GM23338 (cell line): ENCODE data around the gene RHOV. TPM values are rescaled to one million over a fixed set of nuclear protein-coding genes. Genes with fewer than 3 reads are reported as not detected.

Source experiments
- ATAC-seq: fragments of 200-7000 bp; cut with Tn5 transposase; 3 replicates; pipeline ENCODE4 v1.9.1; 2020
- DNase-seq: peaks from one replicate; pipeline ENCODE4 v3.0.0-alpha.2; 2015; ENCODE audit warnings: low spot score
- H2AFZ ChIP-seq: fragments of 200-600 bp; sonication (generic); 2 replicates; pipeline ENCODE4 v1.8.0; 2016; ENCODE audit warnings: antibody characterized with exemption, mild to moderate bottlenecking, moderate library complexity
- H3F3A ChIP-seq: fragments of 200-600 bp; sonication (generic); replicated peaks from 2 replicates; pipeline ENCODE4 v1.8.0; 2017; ENCODE audit warnings: antibody characterized with exemption, mixed run types, low read depth
- H3K27ac ChIP-seq: fragments of 200-600 bp; sonication (generic); 2 replicates; pipeline ENCODE4 v1.6.1; 2016; ENCODE audit warnings: low read depth
- H3K27me3 ChIP-seq: fragments of 200-600 bp; sonication (generic); 2 replicates; pipeline ENCODE4 v1.8.0; 2016; ENCODE audit warnings: mild to moderate bottlenecking, mixed run types, moderate library complexity; ENCODE audit not compliant: insufficient read depth
- H3K36me3 ChIP-seq: fragments of 200-600 bp; sonication (generic); 2 replicates; pipeline ENCODE4 v1.8.0; 2016; ENCODE audit warnings: mild to moderate bottlenecking; ENCODE audit not compliant: insufficient read depth
- H3K4me1 ChIP-seq: fragments of 200-600 bp; sonication (generic); 2 replicates; pipeline ENCODE4 v1.8.0; 2016; ENCODE audit warnings: mild to moderate bottlenecking, moderate library complexity; ENCODE audit not compliant: insufficient read depth
- H3K4me2 ChIP-seq: fragments of 200-600 bp; sonication (generic); 2 replicates; pipeline ENCODE4 v1.7.1; 2017; ENCODE audit warnings: mixed run types
- H3K4me3 ChIP-seq: fragments of 200-600 bp; sonication (generic); 2 replicates; pipeline ENCODE4 v1.6.1; 2016; ENCODE audit warnings: mixed run types
- H3K79me2 ChIP-seq: fragments of 200-600 bp; sonication (generic); replicated peaks from 2 replicates; pipeline ENCODE4 v1.8.0; 2017; ENCODE audit warnings: mild to moderate bottlenecking; ENCODE audit not compliant: insufficient read depth
- H3K9me2 ChIP-seq: fragments of 200-600 bp; sonication (generic); 2 replicates; pipeline ENCODE4 v1.8.0; 2017; ENCODE audit not compliant: insufficient read depth
- H4K20me1 ChIP-seq: fragments of 200-600 bp; sonication (generic); replicated peaks from 2 replicates; pipeline ENCODE4 v1.8.0; 2017; ENCODE audit warnings: mild to moderate bottlenecking; ENCODE audit not compliant: insufficient read depth
- H3K27ac Mint-ChIP-seq: 2 replicates; pipeline ENCODE4 v1.8.0; 2020; ENCODE audit warnings: inconsistent platforms, mild to moderate bottlenecking, moderate library complexity, mixed read lengths
- H3K27me3 Mint-ChIP-seq: 3 replicates; pipeline ENCODE4 v1.8.0; 2022; ENCODE audit warnings: low read depth, mild to moderate bottlenecking, moderate library complexity, mixed read lengths, inconsistent platforms; ENCODE audit not compliant: insufficient read depth, poor library complexity
- H3K36me3 Mint-ChIP-seq: 3 replicates; pipeline ENCODE4 v1.8.0; 2021; ENCODE audit warnings: low read depth, mild to moderate bottlenecking, inconsistent platforms, moderate library complexity, mixed read lengths
- H3K4me1 Mint-ChIP-seq: 3 replicates; pipeline ENCODE4 v1.8.0; 2020; ENCODE audit warnings: mild to moderate bottlenecking, inconsistent platforms, mixed read lengths
- H3K4me3 Mint-ChIP-seq: 3 replicates; pipeline ENCODE4 v1.8.0; 2021; ENCODE audit warnings: moderate library complexity, mild to moderate bottlenecking, inconsistent platforms, mixed read lengths
- H3K9me3 Mint-ChIP-seq: 3 replicates; pipeline ENCODE4 v1.8.0; 2020; ENCODE audit warnings: moderate library complexity, mild to moderate bottlenecking, inconsistent platforms, mixed read lengths
- CREB1 ChIP-seq: fragments of 250-450 bp; sonication (Bioruptor Pico); IDR thresholded peaks from 2 replicates; pipeline ENCODE4 v1.5.0; 2020; ENCODE audit warnings: low read depth, mild to moderate bottlenecking, moderate library complexity
- CTCF ChIP-seq, 2 experiments: fragments of 200-600 bp in 1 of 2; sonication (generic) in 1 of 2; conservative IDR thresholded peaks; 2 replicates each; pipeline versions ENCODE4 v1.5.1 to v1.6.1; 2016 to 2017; ENCODE audit warnings: antibody characterized with exemption in 2 of 2, low read depth in 2 of 2, mild to moderate bottlenecking in 2 of 2, moderate library complexity in 1 of 2
- ETS1 ChIP-seq: IDR thresholded peaks from 2 replicates; pipeline ENCODE4 v1.6.1; 2016; ENCODE audit warnings: antibody characterized with exemption
- EZH2 ChIP-seq: fragments of 200-600 bp; sonication (generic); IDR thresholded peaks from one replicate; pipeline ENCODE4 v1.8.0; 2017; ENCODE audit warnings: antibody characterized with exemption, mild to moderate bottlenecking, low read depth; ENCODE audit not compliant: unreplicated experiment
- EZH2phosphoT487 ChIP-seq: fragments of 200-600 bp; sonication (generic); IDR thresholded peaks from one replicate; pipeline ENCODE4 v1.8.1; 2018; ENCODE audit warnings: antibody characterized with exemption; ENCODE audit not compliant: unreplicated experiment
- JUNB ChIP-seq: IDR thresholded peaks from one replicate; pipeline ENCODE4 v1.6.1; 2016; ENCODE audit warnings: antibody characterized with exemption; ENCODE audit not compliant: unreplicated experiment
- NANOG ChIP-seq: IDR thresholded peaks from 2 replicates; pipeline ENCODE4 v1.6.1; 2016; ENCODE audit warnings: antibody characterized with exemption, borderline replicate concordance
- POLR2AphosphoS5 ChIP-seq: IDR thresholded peaks from 2 replicates; pipeline ENCODE4 v1.6.1; 2016; ENCODE audit warnings: antibody characterized with exemption, low read depth
- REST ChIP-seq: IDR thresholded peaks from one replicate; pipeline ENCODE4 v1.6.1; 2018; ENCODE audit warnings: antibody characterized with exemption; ENCODE audit not compliant: unreplicated experiment
- STAT1 ChIP-seq: IDR thresholded peaks from one replicate; pipeline ENCODE4 v1.6.1; 2016; ENCODE audit warnings: antibody characterized with exemption; ENCODE audit not compliant: unreplicated experiment
- ZNF114 ChIP-seq: fragments of 250-450 bp; sonication (Bioruptor Pico); IDR thresholded peaks from 2 replicates; pipeline ENCODE4 v1.5.0; 2020; ENCODE audit warnings: mild to moderate bottlenecking, moderate library complexity
- ZNF331 ChIP-seq: fragments of 250-450 bp; sonication (Bioruptor Pico); IDR thresholded peaks from 2 replicates; pipeline ENCODE4 v1.5.0; 2020; ENCODE audit warnings: low read depth, mild to moderate bottlenecking, moderate library complexity
- ZNF462 ChIP-seq: fragments of 250-450 bp; sonication (Bioruptor Pico); IDR thresholded peaks from 2 replicates; pipeline ENCODE4 v1.5.0; 2020; ENCODE audit warnings: mild to moderate bottlenecking, moderate library complexity
- polyA plus RNA-seq: library from polyadenylated mRNA; unstranded; fragments of >200 nt; fragmentation: Nextera tagmentation; extraction: Ambion mirVana; gene quantifications from 2 replicates; pipeline ENCODE4 v1.2.1, GENCODE V29; 2016
- total RNA-seq: library from RNA; depleted of rRNA; stranded (reverse); fragments of >200 nt; shearing (Covaris generic); gene quantifications from 2 replicates; pipeline ENCODE4 v1.2.3, GENCODE V29; 2014

Gene RHOV
- total and polyA plus RNA-seq, 2 experiments from 2014 or later, result 4.4 to 4.7 TPM

GRCh38 chr15:40859206-40859851 is 14.7 kb downstream of the RHOV start:
- Mint-ChIP-seq H3K4me1 (peaks cover 27% of the 10 kb centered on the region), H3K27me3 (peaks cover 10% of the 10 kb centered on the region), H3K4me3 (no peak overlapping the region), H3K9me3 (no peaks in the 10 kb centered on the region), H3K27ac (no peak overlapping the region), H3K36me3 (peaks cover 33% of the 10 kb centered on the region)
- ATAC-seq, result peak; percentile 88
- no peaks in the 10 kb centered on the region for H3K79me2 ChIP-seq
- H3K27ac ChIP-seq, result no peak overlapping the region
- no peak overlapping the region for H2AFZ ChIP-seq
- peaks cover 3% of the 10 kb centered on the region for H4K20me1 ChIP-seq
- no peaks in the 10 kb centered on the region for H3K27me3 ChIP-seq
- H3K4me3 ChIP-seq, result no peak overlapping the region
- no peaks in the 10 kb centered on the region; the same call in 1 of the 2 replicates for H3K4me1 ChIP-seq
- no peak overlapping the region for H3K4me2 ChIP-seq
- peak; percentile 94 for DNase-seq
- TF ChIP-seq REST (no peak), ZNF462 (CRISPR knock-in tag) (no peak), ETS1 (no peak), NANOG (no peak), ZNF114 (CRISPR knock-in tag) (no peak), CTCF (conservative IDR thresholded peaks at IDR 0.05; ENCODE audit: low read depth in 2 of 2) (peak; percentile 92 to 96), ZNF331 (CRISPR knock-in tag) (no peak), STAT1 (no peak), CREB1 (CRISPR knock-in tag) (peak; percentile 38; the same call in 1 of the 2 replicates), POLR2AphosphoS5 (peak; percentile 16; the same call in 1 of the 2 replicates), EZH2phosphoT487 (no peak), EZH2 (no peak), JUNB (no peak)
- H3K36me3 ChIP-seq, result no peaks in the 10 kb centered on the region; the same call in none of the 2 replicates
- H3K9me2 ChIP-seq, result no peaks in the 10 kb centered on the region
- H3F3A ChIP-seq, result peaks cover 17% of the 10 kb centered on the region
